HepG2 (cell line): ENCODE data around the gene TOR2A.

ENCODE experiments used
- AHDC1 ChIP-seq: sonication (generic); formaldehyde crosslinking; IDR thresholded peaks from 2 replicates; pipeline ENCODE4 v1.5.1; 2020; ENCODE audit warnings: mild to moderate bottlenecking, missing genetic modification reagents, borderline replicate concordance
- AKNA ChIP-seq: sonication (generic); formaldehyde crosslinking; IDR thresholded peaks from 2 replicates; pipeline ENCODE4 v1.4.0; 2020; ENCODE audit warnings: missing genetic modification reagents, borderline replicate concordance
- CBX2 ChIP-seq, 2 experiments: fragments of 200-600 bp in 1 of 2; sonication (generic); formaldehyde crosslinking in 1 of 2; IDR thresholded peaks; 2 replicates each; pipeline versions ENCODE4 v1.7.0 to v1.8.1; 2018 to 2022; ENCODE audit warnings: low read depth in 2 of 2, low read length in 1 of 2, mild to moderate bottlenecking in 1 of 2, missing genetic modification reagents in 1 of 2
- CTCF ChIP-seq: sonication (generic); formaldehyde crosslinking; IDR thresholded peaks from 2 replicates; pipeline ENCODE4 v1.5.0; 2020; ENCODE audit warnings: mild to moderate bottlenecking, missing genetic modification reagents, moderate library complexity
- EZH2 ChIP-seq: conservative IDR thresholded peaks from 2 replicates; pipeline ENCODE4 v1.6.1; 2012; ENCODE audit warnings: mild to moderate bottlenecking, low read depth, low read length, moderate library complexity
- KMT2A ChIP-seq: sonication (generic); formaldehyde crosslinking; IDR thresholded peaks from 2 replicates; pipeline ENCODE4 v1.4.0; 2020; ENCODE audit warnings: missing genetic modification reagents
- NRL ChIP-seq: sonication (generic); formaldehyde crosslinking; IDR thresholded peaks from 2 replicates; pipeline ENCODE4 v1.5.0; 2020; ENCODE audit warnings: missing genetic modification reagents, mild to moderate bottlenecking, moderate library complexity, borderline replicate concordance
- ZKSCAN1 ChIP-seq: fragments of 150-350 bp; IDR thresholded peaks from 2 replicates; pipeline ENCODE4 v1.6.1; 2014; ENCODE audit warnings: low read length

- TF ChIP-seq CTCF (CRISPR knock-in tag), result no peak
- TF ChIP-seq AHDC1 (CRISPR knock-in tag), result no peak
- TF ChIP-seq EZH2, result no peak
- no peak for TF ChIP-seq NRL
- TF ChIP-seq AKNA, result no peak
- no peak for TF ChIP-seq CBX2 (IDR thresholded peaks at IDR 0.05; ENCODE audit: low read depth, low read length)
- TF ChIP-seq CBX2 (CRISPR knock-in tag; IDR thresholded peaks at IDR 0.05; ENCODE audit: low read depth), result no peak
- TF ChIP-seq ZKSCAN1, result no peak
- no peak for TF ChIP-seq KMT2A (CRISPR knock-in tag)
These were observed 14.1 kb upstream of the TOR2A start for GRCh38 chr9:127749090-127749787.
